ENCODE results near the gene POLDIP3.
"Not testable (repeated sequence)": the region's sequence is repeated elsewhere in the genome, so short reads cannot be mapped to it uniquely, and the experiment has no call there.

Gene POLDIP3

DNA sequence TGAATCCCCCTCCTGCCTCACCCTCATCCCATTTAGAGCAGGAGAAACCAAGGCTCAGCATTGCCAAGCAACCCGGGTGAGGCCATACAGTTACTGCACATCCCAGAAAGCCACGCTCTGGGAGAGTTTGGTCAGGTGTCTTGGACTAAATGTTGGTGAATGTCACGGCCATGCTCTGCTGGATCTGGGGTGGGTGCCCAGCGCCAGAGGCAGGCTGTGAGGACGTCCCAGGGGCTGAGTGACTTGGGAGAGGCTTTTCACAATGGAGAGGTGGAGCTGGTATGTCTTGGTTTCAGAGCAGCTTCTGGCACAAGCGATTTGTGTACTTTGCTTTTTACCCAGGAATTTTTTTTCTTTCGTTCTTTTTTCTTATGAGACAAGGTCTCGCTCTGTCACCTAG, 54.3 kb downstream of the POLDIP3 start:
- DNase-seq (ENCODE audit: low read depth in 2 of 2) = no peak

DNA sequence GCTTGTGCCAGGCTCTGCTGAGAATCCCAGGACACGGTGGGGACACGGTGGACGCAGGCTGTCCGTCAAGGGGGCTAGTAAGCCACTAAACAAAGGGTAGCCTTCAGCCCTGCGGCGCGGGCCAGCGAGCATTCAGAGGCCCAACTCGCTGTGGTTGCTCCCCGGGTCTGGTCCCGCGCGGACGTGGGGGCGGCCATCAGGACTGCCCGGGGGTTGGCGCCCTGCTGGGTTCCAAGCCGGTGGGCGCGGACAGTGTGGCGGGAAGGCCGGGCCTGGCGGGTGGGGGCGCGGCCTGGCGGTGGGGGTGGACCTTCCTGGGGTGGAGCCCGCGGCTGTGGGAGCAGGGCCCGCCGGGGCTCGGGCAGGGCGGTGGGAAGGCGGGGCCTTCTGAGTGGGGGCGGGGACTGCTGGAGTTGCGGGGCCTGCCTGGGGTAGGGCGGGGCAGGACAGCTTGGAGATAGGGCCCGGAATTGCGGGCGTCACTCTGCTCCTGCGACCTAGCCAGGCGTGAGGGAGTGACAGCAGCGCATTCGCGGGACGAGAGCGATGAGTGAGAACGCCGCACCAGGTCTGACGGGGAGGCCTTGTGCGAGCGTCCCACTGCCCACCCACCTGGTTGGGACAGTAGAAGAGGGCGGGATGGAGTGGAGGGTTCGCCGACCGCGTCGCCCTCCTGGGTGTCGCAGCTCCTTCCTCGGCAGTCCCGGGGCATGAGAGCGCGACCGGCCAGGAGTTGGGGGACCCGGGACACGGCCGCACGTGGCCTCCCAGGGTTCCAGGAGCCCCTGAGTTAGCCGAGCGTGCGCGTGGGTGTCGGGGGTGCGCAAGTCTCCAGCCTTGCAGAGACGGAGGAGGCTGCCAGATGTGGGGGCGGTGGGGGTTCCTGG, 61.0 kb downstream of the POLDIP3 start, which contains the start of gene SERHL2:
TSS of gene SERHL2 (plus strand) at position 482 of the 887 bp plus-strand sequence. CDS start at position 547, 65 bp downstream.
- DNase-seq (ENCODE audit: low read depth in 2 of 2) = peak; percentile 71 to 78

DNA sequence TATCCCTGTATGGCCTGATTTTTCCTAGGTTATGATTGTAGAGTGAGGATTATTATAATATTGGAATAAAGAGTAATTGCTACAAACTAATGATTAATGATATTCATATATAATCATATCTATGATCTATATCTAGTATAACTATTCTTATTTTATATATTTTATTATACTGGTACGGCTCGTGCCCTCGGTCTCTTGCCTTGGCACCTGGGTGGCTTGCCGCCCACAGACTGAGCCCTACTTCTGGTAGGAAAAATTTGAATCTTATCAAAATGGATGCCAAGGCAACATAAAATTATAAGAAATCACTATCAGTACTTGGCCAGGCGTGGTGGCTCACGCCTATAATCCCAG, 62.4 kb downstream of the POLDIP3 start:
- not testable (repeated sequence) for DNase-seq (ENCODE audit: low read depth in 2 of 2)

DNA sequence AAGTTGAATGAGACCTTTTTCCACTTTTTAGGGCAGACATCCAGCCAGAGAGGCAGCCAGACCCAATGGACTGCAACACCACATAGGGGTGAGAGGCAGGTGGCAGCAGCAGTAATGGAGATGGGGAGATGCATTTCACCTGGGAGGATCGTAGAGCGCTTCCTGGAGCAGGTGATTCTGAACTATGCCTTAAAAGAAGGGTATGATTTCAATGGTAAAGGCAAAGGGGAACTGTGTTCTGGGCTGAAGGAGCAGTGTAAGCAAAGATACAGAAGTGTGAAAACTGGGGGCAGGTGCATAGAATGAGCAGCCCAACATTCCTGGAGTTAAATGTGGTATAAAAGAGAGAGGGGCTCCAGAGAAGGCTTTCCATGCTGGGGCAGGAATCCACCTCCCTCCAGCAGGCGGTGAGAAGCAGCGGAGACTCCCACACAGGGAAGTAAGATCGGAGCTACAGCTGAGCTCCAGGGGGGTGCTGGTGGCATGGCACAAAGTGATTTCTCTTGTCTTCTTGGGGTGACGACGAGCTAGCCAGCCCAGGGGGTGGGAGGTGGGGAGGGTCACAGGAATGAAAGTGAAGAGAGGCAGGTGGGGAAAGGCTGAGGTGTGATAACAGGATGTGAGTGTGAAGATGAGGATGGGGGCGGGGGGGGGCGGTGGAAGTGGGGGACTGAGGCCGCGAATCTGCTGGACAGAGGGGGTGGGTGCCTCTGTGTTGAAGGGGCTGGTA, 65.2 kb downstream of the POLDIP3 start:
- no peak for DNase-seq (ENCODE audit: low read depth in 2 of 2)

DNA sequence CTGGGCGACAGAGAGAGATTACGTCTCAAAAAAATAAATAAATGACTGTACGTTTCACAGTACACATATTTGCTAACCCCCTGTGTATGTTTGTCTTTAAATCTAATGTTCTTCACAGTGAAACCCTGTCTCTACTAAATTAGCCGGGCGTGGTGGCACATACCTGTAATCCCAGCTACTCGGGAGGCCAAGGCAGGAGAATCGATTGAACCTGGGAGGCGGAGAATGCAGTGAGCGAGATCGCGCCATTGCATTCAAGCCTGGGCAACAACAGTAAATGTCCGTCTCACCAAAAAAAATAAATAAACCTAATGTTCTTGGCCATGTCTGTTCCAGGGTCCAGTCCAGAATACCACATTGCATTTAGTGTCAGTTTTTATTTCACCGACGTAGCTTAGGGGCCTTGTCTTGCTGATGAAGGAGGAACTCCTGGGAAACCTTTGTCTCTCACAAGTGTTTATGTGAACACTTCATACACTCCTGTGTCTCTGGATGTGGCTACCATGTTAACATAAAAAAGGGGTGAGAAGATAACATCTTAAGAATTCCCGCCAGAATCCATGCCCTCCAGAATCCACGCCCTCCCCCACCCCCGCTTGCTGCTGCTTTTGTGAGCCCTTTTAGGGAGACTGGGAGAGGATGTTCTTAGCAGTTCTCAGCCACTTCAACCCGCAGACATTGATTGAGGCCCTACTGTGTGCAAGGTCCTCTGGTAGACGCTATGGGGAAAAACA, 65.9 kb downstream of the POLDIP3 start:
- DNase-seq (ENCODE audit: low read depth in 2 of 2) = no peak

DNA sequence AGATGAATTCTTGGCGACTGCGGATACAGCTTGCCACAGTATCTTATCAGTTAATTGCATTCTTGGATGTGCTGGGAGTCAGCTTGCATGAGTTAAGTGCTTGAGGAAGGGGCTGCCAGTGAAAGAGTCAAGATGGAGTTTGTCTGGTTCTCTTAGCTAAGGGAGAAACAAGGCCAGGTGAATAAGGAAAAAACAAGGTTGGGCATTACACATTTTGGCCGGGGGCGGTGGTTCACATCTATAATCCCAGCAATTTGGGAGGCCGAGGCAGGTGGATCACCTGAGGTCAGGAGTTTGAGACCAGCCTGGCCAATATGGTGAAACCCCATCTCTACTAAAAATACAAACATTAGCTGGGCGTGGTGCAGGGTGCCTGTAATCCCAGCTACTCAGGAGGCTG, 66.6 kb downstream of the POLDIP3 start:
- not testable (repeated sequence) for DNase-seq (ENCODE audit: low read depth in 2 of 2)

DNA sequence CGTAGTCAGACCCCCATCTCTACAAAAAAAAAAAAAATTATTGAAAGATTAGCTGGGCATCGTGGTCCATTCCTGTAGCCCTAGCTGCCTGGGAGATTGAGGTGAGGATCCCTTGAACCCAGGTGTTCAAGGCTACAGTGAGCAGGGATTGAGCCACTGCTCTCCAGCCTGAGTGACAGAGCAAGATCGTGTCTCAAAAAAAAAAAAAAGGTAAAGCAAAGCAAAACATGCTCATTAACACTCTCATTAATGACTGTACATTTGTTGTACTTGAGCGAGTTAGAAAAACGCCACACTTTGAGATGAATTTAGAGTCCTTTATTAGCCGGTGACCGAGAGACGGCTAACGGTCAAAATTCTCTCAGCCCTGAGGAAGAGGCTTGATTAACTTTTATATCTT, 67.1 kb downstream of the POLDIP3 start:
- no peak for DNase-seq (ENCODE audit: low read depth in 2 of 2)

DNA sequence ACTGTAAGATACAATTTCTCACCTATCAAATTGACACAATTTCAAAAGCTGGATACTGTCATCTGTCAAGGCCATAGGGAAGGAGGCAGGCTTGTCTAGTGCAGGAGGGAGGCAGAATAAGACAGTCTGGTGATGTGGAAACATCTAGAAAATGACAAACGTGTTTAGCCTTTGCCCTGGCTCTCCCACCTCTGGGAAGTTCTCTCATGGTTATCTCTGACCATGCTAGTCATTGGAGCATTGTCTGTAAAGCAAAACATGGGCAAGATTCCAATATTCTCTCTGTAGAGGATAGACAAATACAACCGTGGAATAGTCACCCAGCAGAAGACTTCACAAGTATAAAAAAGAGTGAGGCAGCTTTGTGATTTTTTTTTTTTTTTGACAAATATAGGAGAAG, 70.0 kb downstream of the POLDIP3 start:
- no peak for DNase-seq (ENCODE audit: low read depth in 2 of 2)

DNA sequence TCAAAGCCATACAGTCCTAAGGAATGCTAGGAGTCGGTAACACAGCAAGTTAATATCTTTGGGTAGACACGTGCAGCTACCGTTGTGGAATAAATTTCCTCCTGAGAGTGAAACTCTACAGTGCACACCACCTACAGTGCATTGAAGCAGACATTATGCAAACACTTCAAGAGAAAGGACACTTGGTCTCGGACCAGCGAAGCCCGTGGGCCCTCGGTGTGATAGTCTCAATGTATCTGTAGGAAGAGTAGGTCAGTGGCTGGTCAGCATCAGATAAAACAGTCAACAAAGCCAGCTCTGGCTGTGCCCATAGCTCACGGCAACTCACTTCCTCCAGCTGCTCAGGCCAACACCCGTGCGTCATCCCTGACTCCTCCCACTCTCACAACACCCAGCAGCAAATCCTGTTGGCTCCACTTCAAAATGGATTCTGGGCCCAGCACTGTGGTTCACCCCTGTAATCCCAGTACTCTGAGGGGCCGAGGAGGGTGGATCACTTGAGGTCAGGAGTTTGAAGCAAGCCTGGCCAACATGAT, 75.4 kb downstream of the POLDIP3 start:
- not testable (repeated sequence) for DNase-seq (ENCODE audit: low read depth in 2 of 2)

DNA sequence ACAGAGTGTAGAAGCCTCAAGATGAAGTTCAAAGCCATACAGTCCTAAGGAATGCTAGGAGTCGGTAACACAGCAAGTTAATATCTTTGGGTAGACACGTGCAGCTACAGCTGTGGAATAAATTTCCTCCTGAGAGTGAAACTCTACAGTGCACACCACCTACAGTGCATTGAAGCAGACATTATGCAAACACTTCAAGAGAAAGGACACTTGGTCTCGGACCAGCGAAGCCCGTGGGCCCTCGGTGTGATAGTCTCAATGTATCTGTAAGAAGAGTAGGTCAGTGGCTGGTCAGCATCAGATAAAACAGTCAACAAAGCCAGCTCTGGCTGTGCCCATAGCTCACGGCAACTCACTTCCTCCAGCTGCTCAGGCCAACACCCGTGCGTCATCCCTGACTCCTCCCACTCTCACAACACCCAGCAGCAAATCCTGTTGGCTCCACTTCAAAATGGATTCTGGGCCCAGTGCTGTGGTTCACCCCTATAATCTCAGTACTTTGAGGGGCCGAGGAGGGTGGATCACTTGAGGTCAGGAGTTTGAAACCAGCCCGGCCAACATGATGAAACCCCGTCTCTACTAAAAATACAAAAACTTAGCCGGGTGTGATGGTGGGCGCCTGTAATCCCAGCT, 77.4 kb downstream of the POLDIP3 start:
- not testable (repeated sequence) for DNase-seq (ENCODE audit: low read depth in 2 of 2)

DNA sequence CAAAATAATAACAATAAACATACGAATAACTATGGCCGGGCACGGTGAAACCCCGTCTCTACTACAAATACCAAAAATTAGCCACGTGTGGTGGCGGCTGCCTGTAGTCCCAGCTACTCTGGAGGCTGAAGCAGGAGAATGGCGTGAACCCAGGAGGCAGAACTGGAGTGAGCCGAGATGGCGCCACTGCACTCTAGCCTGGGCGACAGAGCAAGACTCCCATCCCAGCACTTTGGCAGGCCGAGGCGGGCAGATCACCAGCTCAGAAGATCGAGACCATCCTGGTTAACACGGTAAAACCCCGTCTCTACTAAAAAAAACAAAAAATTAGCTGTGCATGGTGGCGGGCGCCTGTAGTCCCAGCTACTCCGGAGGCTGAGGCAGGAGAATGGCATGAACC, 78.0 kb downstream of the POLDIP3 start:
- DNase-seq (ENCODE audit: low read depth in 2 of 2) = not testable (repeated sequence)

DNA sequence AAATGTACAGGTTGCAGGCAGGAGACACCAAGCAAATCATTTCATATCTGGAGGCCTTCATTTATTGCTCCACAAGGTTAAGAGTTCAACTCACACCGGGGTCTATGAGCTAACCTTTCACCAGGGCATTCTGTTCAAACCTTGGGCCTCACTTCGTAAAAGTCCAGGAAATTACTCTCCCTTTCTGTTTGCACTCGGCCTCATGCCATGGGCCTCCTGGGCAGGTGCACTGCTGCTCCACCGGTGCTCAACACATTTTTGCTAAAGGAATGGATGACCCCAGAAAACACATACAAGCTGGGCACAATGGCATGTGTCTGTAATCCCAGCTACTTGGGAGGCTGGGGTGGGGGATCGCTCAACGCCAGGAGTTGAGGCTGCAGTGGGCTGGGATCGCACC, 78.5 kb downstream of the POLDIP3 start:
- no peak for DNase-seq (ENCODE audit: low read depth in 2 of 2)

DNA sequence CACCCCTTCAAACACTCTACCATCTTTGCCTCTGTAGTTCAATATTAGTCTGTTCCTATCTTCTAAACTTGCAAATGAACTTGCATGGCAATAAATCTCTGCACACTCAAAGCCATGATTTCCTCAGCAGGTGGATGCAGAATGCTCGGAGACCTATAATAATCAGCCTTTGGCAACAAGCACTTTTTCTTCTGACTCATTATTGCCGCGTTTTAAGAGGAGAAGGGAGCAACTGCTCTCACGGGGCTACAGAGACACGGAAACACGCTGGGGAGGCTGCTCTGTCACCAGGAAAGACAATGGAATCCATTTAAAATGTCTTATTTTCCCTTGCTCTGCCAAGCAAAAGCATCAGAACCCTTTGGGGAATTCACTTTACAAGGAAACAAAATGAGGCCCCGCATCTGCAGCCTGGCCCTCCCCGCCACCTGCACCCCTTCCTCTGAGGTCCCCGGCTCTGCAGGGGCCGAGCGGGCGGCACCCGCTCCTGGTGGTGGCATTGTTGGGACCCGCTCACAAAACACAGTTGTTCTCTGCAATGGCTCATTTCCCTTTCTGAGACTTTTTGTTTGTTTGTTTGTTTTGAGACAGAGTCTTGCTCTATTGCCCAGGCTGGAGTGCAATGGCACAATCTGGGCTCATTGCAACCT, 79.5 kb downstream of the POLDIP3 start:
- not testable (repeated sequence) for DNase-seq (ENCODE audit: low read depth in 2 of 2)
